ENCODE measurements around the gene HLA-DQB2.

- TF ChIP-seq FOXP2 (optimal IDR thresholded peaks at IDR 0.05; ENCODE audit: control extremely low read depth, extremely low read length, insufficient read depth) (no peak), EZH2 (IDR thresholded peaks at IDR 0.05) (no peak), POLR2AphosphoS5 (IDR thresholded peaks at IDR 0.05; ENCODE audit: borderline replicate concordance, low read depth, low read length) (no peak)
Observed at GRCh38 chr6:32794510-32794909, 31.2 kb upstream of the HLA-DQB2 start.

Data from SK-N-MC (cell line).